Cardiac fibroblast (primary cell): ENCODE measurements around the gene ANKRD6.

ENCODE experiments used
- DNase-seq, 2 donors: peaks; one replicate each; pipeline versions ENCODE4 v3.0.0 to v3.0.0-alpha.2; 2010; ENCODE audit warnings: low read depth in 2 of 2
- H3K4me3 ChIP-seq, 2 donors: replicated peaks in 1 of 2; 1 replicate in 1 of 2; 2 replicates in 1 of 2; pipeline ENCODE4 v1.5.1; 2011; ENCODE audit warnings: low read depth in 2 of 2, low read length in 2 of 2, mild to moderate bottlenecking in 2 of 2, moderate library complexity in 1 of 2
- CTCF ChIP-seq: IDR thresholded peaks from one replicate; pipeline ENCODE4 v1.5.1; 2011; ENCODE audit warnings: low read depth, mild to moderate bottlenecking, low read length, inconsistent platforms

Gene ANKRD6

DNA sequence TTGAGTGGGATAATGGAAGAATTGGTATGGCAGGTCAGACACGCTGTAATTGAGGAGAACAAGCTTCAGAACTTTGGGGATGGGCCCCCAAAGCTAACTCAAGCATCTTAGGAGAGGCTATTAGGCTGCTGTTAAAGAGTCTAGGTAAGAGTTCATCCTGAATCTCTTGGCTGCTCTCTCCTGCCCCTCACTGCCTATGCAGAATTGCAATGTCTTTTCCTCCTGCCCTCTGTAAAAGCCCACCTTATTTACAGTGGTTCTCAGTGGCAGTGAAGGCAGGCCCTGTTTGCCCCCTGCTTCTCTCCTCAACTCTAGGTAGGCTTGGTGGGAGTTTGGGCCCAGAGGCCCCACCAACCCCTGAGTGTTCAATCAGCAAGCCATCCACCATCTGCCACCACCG is 150.6 kb downstream of the ANKRD6 start:
- no peak for TF ChIP-seq CTCF
- no peak for DNase-seq

GRCh38 chr6:89584539-89584938 is 151.6 kb downstream of the ANKRD6 start:
- no peak overlapping the region for H3K4me3 ChIP-seq
- no peak for TF ChIP-seq CTCF
- DNase-seq = no peak

More for the DNA sequence above, 150.6 kb downstream of the ANKRD6 start:
- H3K4me3 ChIP-seq = no peak overlapping the region

GRCh38 chr6:89585154-89585553 is 152.2 kb downstream of the ANKRD6 start:
- TF ChIP-seq CTCF = no peak
- H3K4me3 ChIP-seq = no peak overlapping the region
- DNase-seq = peak in 1 of 2 donors; percentile 27

- no peak overlapping the region for H3K4me3 ChIP-seq
- DNase-seq = no peak
- no peak for TF ChIP-seq CTCF
Observed at GRCh38 chr6:89589297-89590025, 156.5 kb downstream of the ANKRD6 start.

GRCh38 chr6:89590133-89590532 is 157.2 kb downstream of the ANKRD6 start:
- TF ChIP-seq CTCF = no peak
- no peak overlapping the region for H3K4me3 ChIP-seq
- DNase-seq = no peak

GRCh38 chr6:89591745-89592144 is 158.8 kb downstream of the ANKRD6 start:
- DNase-seq = no peak
- TF ChIP-seq CTCF = no peak
- H3K4me3 ChIP-seq = no peak overlapping the region

GRCh38 chr6:89596056-89596455 is 163.1 kb downstream of the ANKRD6 start:
- H3K4me3 ChIP-seq = no peak overlapping the region
- DNase-seq = no peak
- TF ChIP-seq CTCF = no peak
